Hepatocyte (in vitro differentiated cells): ENCODE results near the gene BRIX1. TPM values are rescaled to one million over a fixed set of nuclear protein-coding genes. Genes with fewer than 3 reads are reported as not detected.
A peak's percentile ranks its signal among the peaks of the same experiment; 100 is the strongest.

ENCODE experiments used
- DNase-seq: peaks from one replicate; pipeline ENCODE4 v3.0.0-alpha.2; 2016; ENCODE audit warnings: low spot score
- H2AFZ ChIP-seq: fragments of 200-600 bp; sonication (generic); 2 replicates; pipeline ENCODE4 v1.6.0; 2016; ENCODE audit warnings: antibody characterized with exemption, mild to moderate bottlenecking
- H3K27ac ChIP-seq: fragments of 200-600 bp; sonication (generic); 2 replicates; pipeline ENCODE4 v1.5.1; 2016; ENCODE audit warnings: mild to moderate bottlenecking
- H3K27me3 ChIP-seq: fragments of 200-600 bp; sonication (generic); 2 replicates; pipeline ENCODE4 v1.6.1; 2016
- H3K36me3 ChIP-seq: fragments of 200-600 bp; sonication (generic); replicated peaks from 2 replicates; pipeline ENCODE4 v1.5.1; 2016; ENCODE audit warnings: low read depth; ENCODE audit not compliant: insufficient read depth
- H3K4me1 ChIP-seq: fragments of 200-600 bp; sonication (generic); 2 replicates; pipeline ENCODE4 v1.5.1; 2016; ENCODE audit warnings: mild to moderate bottlenecking, moderate library complexity; ENCODE audit not compliant: insufficient read depth
- H3K4me2 ChIP-seq: fragments of 200-600 bp; sonication (generic); 2 replicates; pipeline ENCODE4 v1.6.0; 2016
- H3K4me3 ChIP-seq: fragments of 200-600 bp; sonication (generic); 2 replicates; pipeline ENCODE4 v1.5.1; 2016; ENCODE audit warnings: mild to moderate bottlenecking
- H3K79me2 ChIP-seq: fragments of 200-600 bp; sonication (generic); 2 replicates; pipeline ENCODE4 v1.6.0; 2017; ENCODE audit warnings: mild to moderate bottlenecking
- H3K9me2 ChIP-seq: fragments of 200-600 bp; sonication (generic); replicated peaks from 2 replicates; pipeline ENCODE4 v1.6.0; 2017; ENCODE audit warnings: mild to moderate bottlenecking; ENCODE audit not compliant: insufficient read depth
- H3K9me3 ChIP-seq: fragments of 200-600 bp; sonication (generic); 2 replicates; pipeline ENCODE4 v1.5.1; 2016; ENCODE audit warnings: low read depth, mild to moderate bottlenecking
- H4K20me1 ChIP-seq: fragments of 200-600 bp; sonication (generic); 2 replicates; pipeline ENCODE4 v1.6.0; 2016; ENCODE audit warnings: mild to moderate bottlenecking; ENCODE audit not compliant: insufficient read depth, poor library complexity, severe bottlenecking
- EZH2 ChIP-seq: fragments of 200-600 bp; sonication (generic); IDR thresholded peaks from 2 replicates; pipeline ENCODE4 v1.6.1; 2016; ENCODE audit warnings: antibody characterized with exemption, mild to moderate bottlenecking, borderline replicate concordance
- EZH2phosphoT487 ChIP-seq: fragments of 200-600 bp; sonication (generic); IDR thresholded peaks from one replicate; pipeline ENCODE4 v1.6.1; 2018; ENCODE audit warnings: antibody characterized with exemption, mild to moderate bottlenecking, low read depth, moderate library complexity; ENCODE audit not compliant: unreplicated experiment, severe bottlenecking
- WGBS: methylation state at CpG from one replicate; pipeline ENCODE4 v1.1.6; 2016; ENCODE audit warnings: low lambda C conversion rate; ENCODE audit errors: missing lambda C conversion rate; 5-methylcytosine and 5-hydroxymethylcytosine counted together
- polyA plus RNA-seq: library from polyadenylated mRNA; unstranded; fragments of >200 nt; fragmentation: Nextera tagmentation; extraction: Ambion mirVana; gene quantifications from 2 replicates; pipeline ENCODE4 v1.2.1, GENCODE V29; 2016
- total RNA-seq: library from RNA; depleted of rRNA; stranded (reverse); fragments of >200 nt; gene quantifications from 2 replicates; pipeline ENCODE4 v1.2.3, GENCODE V29; 2014
- TF ChIP-seq, protein P1 (sequence below): fragments of 200-600 bp; sonication (generic); IDR thresholded peaks from 2 replicates; pipeline ENCODE4 v1.5.1; 2016; ENCODE audit warnings: antibody characterized with exemption, mild to moderate bottlenecking; ENCODE audit not compliant: poor library complexity

Gene BRIX1
- total and polyA plus RNA-seq, 2 experiments from 2014 or later, result 28.6 to 28.7 TPM

DNA sequence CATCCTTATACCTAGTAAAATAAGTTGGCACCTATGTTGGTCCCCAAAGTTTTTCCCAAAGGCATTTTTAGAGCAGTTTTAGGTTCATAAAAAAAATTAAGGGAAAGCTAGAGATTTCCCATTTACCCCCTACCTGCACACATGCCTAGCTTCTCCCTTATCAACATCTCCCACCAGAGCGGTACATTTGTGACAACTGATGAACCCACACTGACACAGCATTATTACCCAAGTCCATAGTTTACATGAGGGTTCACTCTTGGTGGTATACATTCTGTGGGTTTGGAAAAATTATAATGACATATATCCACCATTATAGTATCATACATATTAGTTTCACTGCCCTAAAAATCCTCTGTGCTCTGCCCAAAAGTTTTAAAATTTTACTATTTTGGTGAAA is 12.3 kb upstream of the BRIX1 start:
- Histone ChIP-seq H3K79me2 (no peaks in the 10 kb centered on the region), H4K20me1 (no peaks in the 10 kb centered on the region), H3K4me1 (no peaks in the 10 kb centered on the region), H3K4me2 (no peak overlapping the region), H3K27me3 (no peaks in the 10 kb centered on the region), H3K4me3 (no peak overlapping the region), H3K27ac (no peak overlapping the region), H3K36me3 (no peaks in the 10 kb centered on the region), H3K9me3 (no peaks in the 10 kb centered on the region), H2AFZ (no peak overlapping the region), H3K9me2 (no peaks in the 10 kb centered on the region)
- 100% methylated on average over 1 of the region's 1 CpG for WGBS
- no peak for DNase-seq
- TF ChIP-seq EZH2phosphoT487, result no peak

DNA sequence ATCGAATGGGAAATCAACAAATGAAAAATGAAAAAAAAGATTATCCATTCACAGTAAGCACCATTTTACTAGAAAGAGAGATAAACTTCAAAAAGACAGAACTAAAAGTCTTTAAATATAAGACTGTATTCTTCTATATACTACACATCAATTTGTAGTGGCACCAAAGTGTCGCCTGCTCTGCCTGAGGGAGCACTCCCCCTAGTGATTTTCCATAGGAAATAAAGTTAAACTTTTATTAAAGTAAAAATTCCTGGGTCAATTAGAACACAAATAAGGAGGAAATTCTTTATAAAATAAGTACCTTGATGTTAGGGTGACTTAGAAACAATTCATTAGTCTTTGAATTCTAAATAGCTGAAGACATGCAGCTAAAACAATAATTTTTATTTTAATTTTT is 9.9 kb upstream of the BRIX1 start:
- H3K27me3 ChIP-seq, result no peaks in the 10 kb centered on the region
- H2AFZ ChIP-seq, result no peak overlapping the region
- H3K4me2 ChIP-seq, result no peak overlapping the region
- no peaks in the 10 kb centered on the region for H3K79me2 ChIP-seq
- no peak for DNase-seq
- H3K4me1 ChIP-seq, result no peaks in the 10 kb centered on the region
- H4K20me1 ChIP-seq, result no peaks in the 10 kb centered on the region
- H3K36me3 ChIP-seq, result no peaks in the 10 kb centered on the region
- no peak overlapping the region for H3K4me3 ChIP-seq
- 85% methylated on average over 2 of the region's 2 CpGs for WGBS
- TF ChIP-seq, protein P1, sequence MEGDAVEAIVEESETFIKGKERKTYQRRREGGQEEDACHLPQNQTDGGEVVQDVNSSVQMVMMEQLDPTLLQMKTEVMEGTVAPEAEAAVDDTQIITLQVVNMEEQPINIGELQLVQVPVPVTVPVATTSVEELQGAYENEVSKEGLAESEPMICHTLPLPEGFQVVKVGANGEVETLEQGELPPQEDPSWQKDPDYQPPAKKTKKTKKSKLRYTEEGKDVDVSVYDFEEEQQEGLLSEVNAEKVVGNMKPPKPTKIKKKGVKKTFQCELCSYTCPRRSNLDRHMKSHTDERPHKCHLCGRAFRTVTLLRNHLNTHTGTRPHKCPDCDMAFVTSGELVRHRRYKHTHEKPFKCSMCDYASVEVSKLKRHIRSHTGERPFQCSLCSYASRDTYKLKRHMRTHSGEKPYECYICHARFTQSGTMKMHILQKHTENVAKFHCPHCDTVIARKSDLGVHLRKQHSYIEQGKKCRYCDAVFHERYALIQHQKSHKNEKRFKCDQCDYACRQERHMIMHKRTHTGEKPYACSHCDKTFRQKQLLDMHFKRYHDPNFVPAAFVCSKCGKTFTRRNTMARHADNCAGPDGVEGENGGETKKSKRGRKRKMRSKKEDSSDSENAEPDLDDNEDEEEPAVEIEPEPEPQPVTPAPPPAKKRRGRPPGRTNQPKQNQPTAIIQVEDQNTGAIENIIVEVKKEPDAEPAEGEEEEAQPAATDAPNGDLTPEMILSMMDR, result peak; percentile 53
- no peak for TF ChIP-seq EZH2phosphoT487
- no peaks in the 10 kb centered on the region for H3K9me2 ChIP-seq
- H3K9me3 ChIP-seq, result no peaks in the 10 kb centered on the region
- no peak overlapping the region for H3K27ac ChIP-seq

DNA sequence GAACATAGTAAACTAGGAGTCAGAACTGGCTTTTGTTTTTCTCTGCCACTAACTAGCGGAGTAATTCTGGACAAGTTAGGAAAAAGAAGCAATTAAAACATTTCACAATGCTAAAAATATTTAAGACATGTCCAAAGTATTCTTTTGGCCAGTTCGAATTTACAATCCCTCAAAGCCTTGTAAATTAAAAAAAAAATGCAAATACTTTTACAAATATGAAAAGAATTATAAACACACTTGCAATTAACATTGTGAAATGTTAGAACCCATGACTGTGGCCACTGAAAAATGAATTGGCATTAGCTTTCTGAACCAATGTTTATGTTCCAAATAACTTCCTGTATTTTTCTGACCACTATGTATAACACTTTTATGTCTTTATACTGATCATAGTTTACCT is 2.4 kb upstream of the BRIX1 start:
- 77% methylated on average over 2 of the region's 2 CpGs for WGBS
- Histone ChIP-seq H2AFZ (no peak overlapping the region), H3K36me3 (no peaks in the 10 kb centered on the region), H3K9me2 (no peaks in the 10 kb centered on the region), H3K27me3 (no peaks in the 10 kb centered on the region), H3K4me3 (no peak overlapping the region), H3K9me3 (no peaks in the 10 kb centered on the region), H3K27ac (no peak overlapping the region), H3K79me2 (peaks cover 64% of the 10 kb centered on the region), H3K4me1 (peaks cover 15% of the 10 kb centered on the region), H4K20me1 (no peaks in the 10 kb centered on the region), H3K4me2 (peak overlapping the region; percentile 89)
- TF ChIP-seq, protein P1, result no peak
- no peak for TF ChIP-seq EZH2phosphoT487
- TF ChIP-seq EZH2, result no peak
- no peak for DNase-seq

DNA sequence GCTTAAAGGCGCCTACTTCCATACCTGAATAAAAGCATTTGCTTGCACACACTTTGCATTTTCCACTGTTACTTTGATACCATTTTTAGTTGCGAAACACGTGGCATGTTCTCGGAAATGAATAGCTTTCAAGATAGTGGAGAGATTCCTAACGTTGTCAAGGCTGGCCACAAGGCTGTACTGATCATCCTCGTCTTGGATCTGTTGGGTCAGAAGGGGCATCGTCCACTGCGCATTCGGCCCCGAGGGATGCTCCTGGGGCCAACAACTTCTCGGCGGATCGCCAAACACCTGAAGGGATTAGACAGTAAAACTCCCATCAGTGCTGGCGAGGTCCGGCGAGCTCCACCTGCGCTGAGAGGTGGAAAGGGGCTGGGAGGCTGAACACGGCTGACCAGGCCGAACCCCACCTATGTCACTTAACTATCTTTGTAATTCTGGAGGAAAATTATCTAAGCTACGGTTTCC is 806 bp upstream of the BRIX1 start:
- TF ChIP-seq EZH2phosphoT487 (no peak), EZH2 (no peak)
- TF ChIP-seq, protein P1, result no peak
- Histone ChIP-seq H3K27ac (peak overlapping the region; percentile 92), H3K79me2 (peaks cover 80% of the 10 kb centered on the region), H3K27me3 (no peaks in the 10 kb centered on the region), H3K4me1 (peaks cover 15% of the 10 kb centered on the region), H3K9me2 (no peaks in the 10 kb centered on the region), H3K4me2 (peak overlapping the region; percentile 89), H3K9me3 (no peaks in the 10 kb centered on the region), H3K4me3 (peak overlapping the region; percentile 88), H2AFZ (peak overlapping the region; percentile 67), H3K36me3 (no peaks in the 10 kb centered on the region), H4K20me1 (no peaks in the 10 kb centered on the region)
- 4% methylated on average over 20 of the region's 20 CpGs for WGBS
- peak; percentile 31 for DNase-seq
